AG04450 (cell line): ENCODE measurements around the gene PLXNA2. TPM values are rescaled to one million over a fixed set of nuclear protein-coding genes. Genes with fewer than 3 reads are reported as not detected.

Source experiments
- CTCF ChIA-PET: fragments of 300-600, 350-600 bp; formaldehyde crosslinking; extraction: SDS; loops from one replicate; lab custom pipeline; 2022; ENCODE audit warnings: antibody characterized with exemption, inconsistent platforms; lab: Charles Lee
- POLR2A ChIA-PET: fragments of 350-600 bp; formaldehyde crosslinking; extraction: SDS; loops from one replicate; lab custom pipeline; 2021; ENCODE audit warnings: antibody characterized with exemption, inconsistent platforms; lab: Yijun Ruan, JAX
- DNase-seq: peaks from one replicate; pipeline ENCODE4 v3.0.0-alpha.2; 2011; ENCODE audit warnings: low read depth, low spot score
- H3K27ac ChIP-seq: one replicate; pipeline ENCODE4 v1.5.1; 2012; ENCODE audit warnings: low read depth, low read length, control low read depth
- H3K27me3 ChIP-seq: one replicate; pipeline ENCODE4 v1.6.0; 2012; ENCODE audit warnings: low read length; ENCODE audit not compliant: control insufficient read depth, insufficient read depth
- H3K4me3 ChIP-seq: 2 replicates; pipeline ENCODE4 v1.5.1; 2011; ENCODE audit warnings: mild to moderate bottlenecking, low read depth, low read length, control low read depth
- H3K9me3 ChIP-seq: 2 replicates; pipeline ENCODE4 v1.5.1; 2012; ENCODE audit warnings: low read length; ENCODE audit not compliant: control insufficient read depth, insufficient read depth
- CTCF ChIP-seq: IDR thresholded peaks from 2 replicates; pipeline ENCODE4 v1.5.1; 2011; ENCODE audit warnings: low read depth, low read length, control low read depth, inconsistent platforms
- polyA plus RNA-seq: library from polyadenylated mRNA; depleted of rRNA; stranded (reverse); fragments of >200 nt; gene quantifications from 2 replicates; pipeline ENCODE4 v1.2.3, GENCODE V29; 2011

PLXNA2 gene
- polyA plus RNA-seq, 1 experiment = 0.10 TPM

GRCh38 chr1:208002078-208002477 is 242.1 kb downstream of the PLXNA2 start:
- TF ChIP-seq CTCF = no peak
- ChIA-PET CTCF (interaction anchor here (1.0 to 1.5 kb wide), 2 partner anchors 20 to 41 kb away, joined by 3 read pairs; no protein-coding TSS in a partner anchor), POLR2A (no interaction called here)
- Histone ChIP-seq H3K27me3 (no peaks in the 10 kb centered on the region), H3K4me3 (no peak overlapping the region), H3K9me3 (no peaks in the 10 kb centered on the region), H3K27ac (no peak overlapping the region)
- DNase-seq = no peak

- H3K27me3 ChIP-seq = peaks cover 6% of the 10 kb centered on the region
- TF ChIP-seq CTCF = no peak
- no peak overlapping the region for H3K4me3 ChIP-seq
- H3K9me3 ChIP-seq = no peaks in the 10 kb centered on the region
- no peak for DNase-seq
- ChIA-PET CTCF (interaction anchor here (0.6 to 1.7 kb wide), 3 partner anchors 14 to 244 kb away, joined by 3 to 5 read pairs (median 3); no protein-coding TSS in a partner anchor), POLR2A (no interaction called here)
- no peak overlapping the region for H3K27ac ChIP-seq
These were observed 243.7 kb downstream of the PLXNA2 start for GRCh38 chr1:208000504-208000903.

GRCh38 chr1:207999972-208000371 is 244.2 kb downstream of the PLXNA2 start:
- H3K27me3 ChIP-seq = peaks cover 8% of the 10 kb centered on the region
- H3K4me3 ChIP-seq = no peak overlapping the region
- TF ChIP-seq CTCF = no peak
- ChIA-PET POLR2A (no interaction called here), CTCF (interaction anchor here (1.3 to 3.1 kb wide), 4 partner anchors 23 to 245 kb away, joined by 3 to 96 read pairs (median 15); no protein-coding TSS in a partner anchor)
- H3K27ac ChIP-seq = no peak overlapping the region
- no peak for DNase-seq
- H3K9me3 ChIP-seq = no peaks in the 10 kb centered on the region

- H3K4me3 ChIP-seq = no peak overlapping the region
- ChIA-PET CTCF (interaction anchor here (1.3 to 3.1 kb wide), 4 partner anchors 23 to 245 kb away, joined by 3 to 96 read pairs (median 22); partner anchors contain the start of gene PLXNA2), POLR2A (no interaction called here)
- H3K27me3 ChIP-seq = peaks cover 8% of the 10 kb centered on the region
- DNase-seq = no peak
- no peak overlapping the region for H3K27ac ChIP-seq
- no peak for TF ChIP-seq CTCF
- H3K9me3 ChIP-seq = no peaks in the 10 kb centered on the region
These were observed 244.8 kb downstream of the PLXNA2 start for GRCh38 chr1:207999274-207999915.

GRCh38 chr1:207998691-207999090 is 245.5 kb downstream of the PLXNA2 start:
- ChIA-PET CTCF (interaction anchor here (0.6 to 3.1 kb wide), 21 partner anchors 9 to 272 kb away, joined by 3 to 96 read pairs (median 6); partner anchors contain the start of gene PLXNA2), POLR2A (interaction anchor here (1.2 kb wide), 1 partner anchor 113 kb away, joined by 3 read pairs; no protein-coding TSS in a partner anchor)
- H3K27me3 ChIP-seq = peaks cover 8% of the 10 kb centered on the region
- no peak overlapping the region for H3K27ac ChIP-seq
- no peaks in the 10 kb centered on the region for H3K9me3 ChIP-seq
- DNase-seq = no peak
- H3K4me3 ChIP-seq = no peak overlapping the region
- TF ChIP-seq CTCF = no peak
